ENCODE results near the gene APBA2. TPM values are rescaled to one million over a fixed set of nuclear protein-coding genes. Genes with fewer than 3 reads are reported as not detected.

Gene APBA2
- total RNA-seq, 2 experiments from 2014 or later = 30.8 to 32.0 TPM

- ChIA-PET CTCF (no interaction called here), POLR2A (no interaction called here)
- DNase-seq = no peak
- intact Hi-C loops (cut with micrococcal nuclease) = no loop called here
- Mint-ChIP-seq H3K36me3 (ENCODE audit: low read depth) (no peaks in the 10 kb centered on the region), H3K4me1 (ENCODE audit: low read depth) (no peaks in the 10 kb centered on the region), H3K4me3 (no peak overlapping the region), H3K27me3 (no peaks in the 10 kb centered on the region), H3K9me3 (no peaks in the 10 kb centered on the region), H3K27ac (no peak overlapping the region)
- no peak for TF ChIP-seq CTCF (IDR thresholded peaks at IDR 0.05)
- ATAC-seq = no peak
These were observed 238.2 kb downstream of the APBA2 start for GRCh38 chr15:29123991-29124390.

- intact Hi-C loops (cut with micrococcal nuclease) = no loop called here
- Mint-ChIP-seq H3K27ac (no peak overlapping the region), H3K9me3 (no peaks in the 10 kb centered on the region), H3K36me3 (ENCODE audit: low read depth) (no peaks in the 10 kb centered on the region), H3K4me3 (no peak overlapping the region), H3K4me1 (ENCODE audit: low read depth) (no peaks in the 10 kb centered on the region), H3K27me3 (no peaks in the 10 kb centered on the region)
- ChIA-PET POLR2A (no interaction called here), CTCF (interaction anchor here (1.0 kb wide), 1 partner anchor 22 kb away, joined by 3 read pairs; no protein-coding TSS in a partner anchor)
- DNase-seq (no peak), ATAC-seq (no peak)
- no peak for TF ChIP-seq CTCF (IDR thresholded peaks at IDR 0.05)
These were observed 239.0 kb downstream of the APBA2 start for GRCh38 chr15:29124581-29125381.

- CTCF ChIA-PET = interaction anchor here (1.0 kb wide), 2 partner anchors 15 to 23 kb away, joined by 3 read pairs; no protein-coding TSS in a partner anchor
- no peaks in the 10 kb centered on the region for H3K9me3 Mint-ChIP-seq
- DNase-seq = no peak
These were observed 239.8 kb downstream of the APBA2 start for GRCh38 chr15:29125382-29126207.

GRCh38 chr15:29126208-29126536 lies 240.4 kb downstream of the APBA2 start:
- no peaks in the 10 kb centered on the region for H3K27me3 Mint-ChIP-seq
- no peak overlapping the region for H3K4me3 Mint-ChIP-seq
- TF ChIP-seq CTCF (IDR thresholded peaks at IDR 0.05) = no peak
- no peak for ATAC-seq
- H3K9me3 Mint-ChIP-seq = no peaks in the 10 kb centered on the region
- H3K27ac Mint-ChIP-seq = no peak overlapping the region
- ChIA-PET POLR2A (no interaction called here), CTCF (interaction anchor here (1.0 kb wide), 2 partner anchors 14 to 24 kb away, joined by 3 read pairs; no protein-coding TSS in a partner anchor)
- H3K4me1 Mint-ChIP-seq (ENCODE audit: low read depth) = no peaks in the 10 kb centered on the region
- H3K36me3 Mint-ChIP-seq (ENCODE audit: low read depth) = no peaks in the 10 kb centered on the region
- DNase-seq = no peak
- intact Hi-C loops (cut with micrococcal nuclease) = no loop called here

More at GRCh38 chr15:29125382-29126207, 239.8 kb downstream of the APBA2 start:
- no peaks in the 10 kb centered on the region for H3K4me1 Mint-ChIP-seq (ENCODE audit: low read depth)
- no peak overlapping the region for H3K27ac Mint-ChIP-seq
- intact Hi-C loops (cut with micrococcal nuclease) = no loop called here
- ATAC-seq = no peak
- no peaks in the 10 kb centered on the region for H3K36me3 Mint-ChIP-seq (ENCODE audit: low read depth)
- no peak overlapping the region for H3K4me3 Mint-ChIP-seq
- POLR2A ChIA-PET = no interaction called here
- H3K27me3 Mint-ChIP-seq = no peaks in the 10 kb centered on the region
- TF ChIP-seq CTCF (IDR thresholded peaks at IDR 0.05) = no peak
